NCI-H1436 (cell line): ENCODE data around the gene COQ9.

Source experiments
- DNase-seq: peaks from one replicate; lab custom pipeline; 2025; lab: John Stamatoyannopoulos, UW

COQ9 gene

GRCh38 chr16:57473176-57473840, 26.0 kb downstream of the COQ9 start:
- no peak for DNase-seq

DNA sequence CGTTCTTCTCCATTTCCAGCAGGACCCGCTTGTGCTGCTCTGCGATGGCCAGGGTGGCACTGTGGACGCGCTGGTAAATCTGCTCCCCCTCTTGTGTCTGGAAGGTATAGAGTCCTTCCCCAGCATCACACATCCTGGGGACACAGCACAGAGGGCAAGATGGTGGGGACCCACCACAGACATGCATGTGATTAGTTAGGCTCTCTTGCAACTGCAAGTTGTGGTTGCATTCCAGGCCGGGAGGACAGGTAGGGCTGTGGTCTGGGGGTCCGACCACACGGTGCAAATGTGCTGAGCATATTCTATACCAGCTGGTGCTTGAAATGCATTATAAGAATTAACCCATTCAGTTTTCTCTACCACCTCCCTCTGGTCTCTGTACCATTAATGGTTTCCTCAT, 26.6 kb downstream of the COQ9 start:
- no peak for DNase-seq

DNA sequence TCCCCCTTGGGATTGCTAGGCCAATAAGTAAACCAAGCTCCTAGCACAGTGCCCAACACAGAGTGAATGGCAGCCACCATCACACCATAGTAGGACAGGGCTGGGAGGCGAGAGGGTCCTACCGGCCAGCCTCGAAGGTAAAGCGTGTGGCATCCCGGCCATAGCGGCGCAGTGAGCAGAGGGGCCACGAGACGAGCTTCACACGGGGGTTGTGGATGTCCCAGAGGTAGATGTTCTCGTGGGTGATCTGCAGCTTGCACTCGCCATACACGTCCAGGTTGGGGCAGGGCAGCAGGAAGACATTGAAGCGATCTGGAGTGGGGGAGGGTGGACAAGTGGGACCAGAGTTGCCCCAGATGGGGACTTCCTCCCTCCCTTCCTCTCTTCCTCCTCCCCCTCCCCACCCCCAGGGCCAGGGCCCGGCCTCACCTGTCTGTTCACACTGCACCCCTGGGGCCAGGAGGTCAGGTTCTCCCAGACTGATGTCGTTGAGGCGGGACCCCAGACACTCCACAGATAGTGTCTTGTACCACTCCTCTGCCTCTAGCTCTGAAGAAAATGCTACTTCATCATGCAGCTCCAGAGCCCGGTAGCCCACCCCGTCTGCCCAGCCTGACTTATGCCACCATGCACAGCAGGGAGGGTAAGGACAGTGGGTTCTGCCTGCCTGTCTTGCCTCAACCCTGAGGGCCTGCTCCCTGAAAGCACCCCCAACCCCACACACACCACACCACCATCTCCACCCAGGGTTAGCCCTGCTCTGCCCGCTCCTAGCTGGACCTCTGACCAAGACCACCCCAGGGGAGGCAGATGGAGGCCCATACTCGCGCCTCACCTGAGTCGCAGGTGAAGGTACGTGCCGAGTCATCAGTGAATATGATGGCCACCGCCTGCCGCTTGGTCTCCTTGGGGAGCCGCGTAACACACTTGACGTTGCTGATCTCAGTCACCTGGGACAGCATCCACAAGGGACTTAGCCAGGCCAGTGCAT, 27.7 kb downstream of the COQ9 start:
- peak; percentile 24 for DNase-seq

GRCh38 chr16:57475711-57476339, 28.5 kb downstream of the COQ9 start:
- peak; percentile 55 for DNase-seq

- DNase-seq, result no peak
Measured at GRCh38 chr16:57476546-57477410, 29.5 kb downstream of the COQ9 start.

DNA sequence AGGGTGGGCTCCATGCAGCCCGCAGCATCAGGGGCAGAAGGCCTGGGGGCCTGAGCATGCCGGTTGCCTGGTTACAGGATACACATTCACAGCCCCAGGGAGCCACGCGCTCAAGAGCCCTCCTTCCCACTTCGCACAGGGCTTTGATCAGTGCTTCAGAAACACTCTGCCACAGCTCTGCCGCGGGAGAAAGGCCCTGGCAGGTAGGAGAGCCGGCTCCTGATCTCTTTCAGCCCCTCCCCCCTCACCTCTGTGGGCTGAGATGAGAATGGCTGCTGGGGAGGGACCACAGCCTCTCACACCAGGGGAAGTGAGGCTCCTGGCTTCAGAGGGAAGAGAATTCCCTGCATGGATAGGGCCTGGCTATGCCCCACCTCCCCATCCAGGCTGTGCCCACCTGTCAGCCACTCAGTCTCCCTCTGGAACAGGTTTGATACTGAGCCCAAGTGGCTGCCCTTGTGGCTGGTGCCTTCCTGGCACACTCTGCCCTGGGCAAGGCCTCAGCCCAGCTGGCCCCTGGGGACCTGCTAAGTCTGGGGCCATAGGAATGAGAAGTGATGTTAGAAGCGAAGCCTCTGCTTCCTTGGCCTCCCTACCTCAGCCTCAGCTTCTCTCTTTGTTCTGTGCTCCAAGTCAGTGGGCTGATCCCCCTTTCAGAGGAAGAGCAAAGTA, 30.4 kb downstream of the COQ9 start:
- DNase-seq, result peak; percentile 25

GRCh38 chr16:57478396-57479204, 31.3 kb downstream of the COQ9 start:
- DNase-seq, result no peak

DNA sequence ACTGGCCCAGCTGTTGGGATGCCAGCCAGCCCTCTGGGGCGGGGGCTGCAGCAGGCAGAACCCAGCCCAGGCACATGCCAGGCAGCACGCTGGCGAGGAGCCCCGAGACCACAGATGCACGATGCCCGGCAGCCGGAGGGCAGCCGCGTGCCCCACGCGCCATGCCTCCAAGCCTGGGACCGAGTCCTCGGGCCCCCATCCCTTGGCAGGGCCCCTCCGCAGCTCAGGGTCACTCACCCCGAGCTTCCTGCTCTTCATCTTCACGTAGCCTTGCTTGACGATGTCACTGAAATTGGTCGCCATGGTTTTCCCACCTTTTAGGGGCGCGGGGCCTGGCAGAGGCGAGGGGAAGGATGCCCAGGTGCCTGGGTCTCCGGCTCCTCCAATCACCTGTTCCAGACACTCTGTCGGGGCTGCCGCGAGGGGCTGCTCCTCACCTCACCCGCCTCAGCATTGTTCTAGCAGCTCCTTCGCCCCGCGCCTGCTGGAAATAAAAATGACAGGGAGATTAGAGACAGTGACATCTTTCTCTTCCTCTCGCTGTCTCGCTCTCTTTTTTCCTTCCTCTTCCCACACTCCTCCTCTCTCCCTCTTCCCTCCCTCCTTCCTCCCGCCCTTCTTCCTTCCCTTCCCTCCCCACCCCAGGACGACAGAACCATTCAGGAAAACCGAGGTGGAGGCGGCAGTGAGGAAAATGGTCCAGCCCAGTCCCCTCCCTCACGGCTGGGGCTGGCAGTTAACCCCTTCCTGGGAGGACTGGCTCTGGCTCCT, 32.1 kb downstream of the COQ9 start:
- peak; percentile 11 for DNase-seq

GRCh38 chr16:57479976-57480753, 32.9 kb downstream of the COQ9 start:
- no peak for DNase-seq

DNA sequence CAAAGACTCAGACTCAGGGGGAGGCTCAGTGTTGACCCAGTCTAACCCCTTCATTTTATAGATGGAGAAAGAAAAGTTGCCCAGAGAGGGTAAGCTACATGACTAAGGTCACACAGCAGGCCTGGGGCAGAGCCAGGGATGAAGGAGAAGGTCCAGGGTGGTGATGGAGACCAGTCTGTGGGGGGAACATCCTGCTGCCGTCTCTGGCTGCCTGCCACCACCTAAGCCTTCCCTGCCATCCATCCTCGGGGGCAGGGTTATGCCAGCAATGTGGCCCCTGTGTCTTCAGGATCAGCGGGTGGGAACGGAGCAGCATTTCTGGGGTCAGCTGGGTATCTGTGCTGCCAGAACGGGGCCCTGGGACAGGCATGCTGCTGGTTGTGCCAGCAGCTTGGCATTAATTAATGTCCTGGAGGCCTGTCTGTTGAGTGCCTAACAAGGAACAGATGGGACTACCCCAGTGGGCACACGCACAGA, 33.5 kb downstream of the COQ9 start:
- DNase-seq, result no peak

GRCh38 chr16:57481421-57481820, 34.1 kb downstream of the COQ9 start:
- no peak for DNase-seq

- DNase-seq, result no peak
Measured at GRCh38 chr16:57482845-57483545, 35.7 kb downstream of the COQ9 start.

GRCh38 chr16:57483725-57484514, 36.6 kb downstream of the COQ9 start:
- DNase-seq, result no peak

DNA sequence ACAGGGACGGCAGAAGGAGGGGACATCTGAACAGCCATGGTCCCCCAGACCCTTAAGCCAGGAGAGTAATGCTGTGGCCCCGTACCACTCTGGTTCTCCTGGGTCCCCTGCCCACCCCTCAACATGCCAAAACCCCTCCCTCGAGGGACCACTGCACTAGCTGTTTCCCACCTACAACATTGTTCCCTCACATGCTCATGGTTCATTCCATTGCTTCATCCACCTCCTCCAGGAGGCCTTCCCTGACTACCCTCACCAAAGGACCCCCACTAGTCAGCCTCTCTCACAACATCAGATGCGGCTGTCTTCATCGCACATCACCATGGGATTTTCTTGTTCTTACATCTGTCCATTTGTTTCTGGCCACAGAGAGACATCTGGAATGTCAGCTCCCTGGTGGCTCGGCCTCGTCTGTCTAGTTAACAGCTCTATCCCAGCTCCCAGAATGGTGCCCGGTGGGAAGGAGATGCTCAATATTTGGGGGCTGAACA, 37.3 kb downstream of the COQ9 start:
- no peak for DNase-seq

DNA sequence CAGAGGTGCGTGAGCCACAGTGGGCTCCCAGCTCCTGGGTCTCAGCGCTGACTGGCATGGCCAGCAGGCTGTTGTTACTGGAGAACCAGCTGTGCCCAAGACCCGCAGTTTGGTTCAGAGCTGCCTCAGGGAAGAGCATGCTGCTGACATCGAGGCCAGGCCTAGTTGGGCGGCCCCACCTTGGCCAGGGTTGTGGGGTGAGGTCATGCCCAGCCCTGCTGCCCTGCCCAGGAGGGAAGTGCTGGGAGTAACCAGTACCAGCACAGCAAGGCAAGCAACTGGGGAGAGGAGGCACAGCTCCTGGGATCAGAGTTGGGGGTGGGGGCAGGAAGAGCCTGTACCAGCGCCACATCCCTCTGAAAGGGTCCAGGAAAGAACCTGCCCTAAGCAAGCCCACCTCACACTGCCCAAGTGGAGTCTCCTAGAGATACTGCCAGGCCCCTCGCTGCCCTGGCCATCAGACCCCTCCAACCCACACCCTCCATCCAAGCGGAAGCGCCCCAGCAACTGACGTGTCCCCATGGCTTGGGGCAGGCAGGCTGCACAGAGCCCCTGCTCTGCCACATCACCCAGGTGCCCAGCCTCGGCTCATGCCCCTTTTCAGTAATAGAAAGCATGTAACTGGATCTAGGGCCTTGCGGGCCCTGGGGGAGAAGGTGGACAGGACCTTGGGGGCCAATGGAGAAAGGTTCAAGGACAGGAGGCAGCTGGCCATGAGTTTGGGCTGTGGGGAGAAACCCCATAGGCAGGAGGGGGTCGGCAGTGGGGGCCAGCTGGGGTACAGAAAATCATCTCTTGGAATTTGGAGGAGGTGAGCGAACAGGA, 38.0 kb downstream of the COQ9 start:
- DNase-seq, result no peak
